Middle frontal gyrus (tissue), 1 donor: Measurements from ENCODE around the gene MCHR1.

Experiments
- DNase-seq: peaks from one replicate; pipeline ENCODE4 v3.0.0-alpha.2; 2015; ENCODE audit warnings: low spot score; ENCODE audit errors: extremely low spot score

The MCHR1 gene, protein sequence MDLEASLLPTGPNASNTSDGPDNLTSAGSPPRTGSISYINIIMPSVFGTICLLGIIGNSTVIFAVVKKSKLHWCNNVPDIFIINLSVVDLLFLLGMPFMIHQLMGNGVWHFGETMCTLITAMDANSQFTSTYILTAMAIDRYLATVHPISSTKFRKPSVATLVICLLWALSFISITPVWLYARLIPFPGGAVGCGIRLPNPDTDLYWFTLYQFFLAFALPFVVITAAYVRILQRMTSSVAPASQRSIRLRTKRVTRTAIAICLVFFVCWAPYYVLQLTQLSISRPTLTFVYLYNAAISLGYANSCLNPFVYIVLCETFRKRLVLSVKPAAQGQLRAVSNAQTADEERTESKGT

DNA sequence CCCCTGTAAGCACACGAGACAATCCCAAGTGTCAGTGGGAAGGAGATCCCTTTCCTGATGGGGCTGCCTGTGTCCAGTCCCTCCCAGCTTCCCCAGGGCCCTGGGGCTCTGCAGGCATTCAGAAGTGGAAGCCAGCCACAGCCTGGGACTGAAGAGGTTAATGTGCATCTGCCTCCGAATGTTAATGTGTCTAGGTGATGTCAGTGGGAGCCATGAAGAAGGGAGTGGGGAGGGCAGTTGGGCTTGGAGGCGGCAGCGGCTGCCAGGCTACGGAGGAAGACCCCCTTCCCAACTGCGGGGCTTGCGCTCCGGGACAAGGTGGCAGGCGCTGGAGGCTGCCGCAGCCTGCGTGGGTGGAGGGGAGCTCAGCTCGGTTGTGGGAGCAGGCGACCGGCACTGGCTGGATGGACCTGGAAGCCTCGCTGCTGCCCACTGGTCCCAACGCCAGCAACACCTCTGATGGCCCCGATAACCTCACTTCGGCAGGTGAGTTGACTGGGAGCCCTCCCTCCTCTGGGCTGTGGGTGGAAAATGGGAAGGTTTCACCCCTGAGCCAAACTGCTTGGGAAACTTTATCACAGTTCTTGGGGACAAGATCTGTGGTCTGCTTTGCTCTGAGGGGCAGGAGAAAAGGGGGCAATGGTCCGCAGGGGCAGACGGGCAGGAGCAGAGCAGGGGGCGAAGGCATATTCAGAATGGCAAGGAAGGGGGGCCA is at the start of gene MCHR1:
MCHR1 (plus strand) TSS at position 236 of the 715 bp plus-strand sequence; CDS start at position 405, 169 bp downstream.
- DNase-seq: no peak

DNA sequence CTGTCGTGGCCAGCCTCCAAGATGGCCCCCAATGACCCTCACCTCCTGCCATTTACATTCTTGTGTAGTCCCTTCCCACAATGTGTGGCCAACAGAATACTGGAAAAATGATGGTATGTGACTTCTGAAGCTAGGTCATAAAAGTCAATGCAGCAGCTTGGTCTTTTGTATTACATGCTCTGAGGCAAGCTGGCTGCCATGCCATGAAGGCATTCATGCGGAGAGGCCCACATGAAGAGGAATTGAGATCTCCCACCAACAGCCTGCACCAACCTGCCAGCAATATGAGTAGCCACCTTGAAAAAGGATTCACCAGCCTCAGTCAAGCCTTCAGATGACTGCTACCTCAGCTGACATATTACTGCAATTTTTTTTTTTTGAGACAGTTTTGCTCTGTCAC is 47.4 kb upstream of the MCHR1 start:
- no peak for DNase-seq

GRCh38 chr22:40633036-40633435 is 46.2 kb upstream of the MCHR1 start:
- no peak for DNase-seq

DNA sequence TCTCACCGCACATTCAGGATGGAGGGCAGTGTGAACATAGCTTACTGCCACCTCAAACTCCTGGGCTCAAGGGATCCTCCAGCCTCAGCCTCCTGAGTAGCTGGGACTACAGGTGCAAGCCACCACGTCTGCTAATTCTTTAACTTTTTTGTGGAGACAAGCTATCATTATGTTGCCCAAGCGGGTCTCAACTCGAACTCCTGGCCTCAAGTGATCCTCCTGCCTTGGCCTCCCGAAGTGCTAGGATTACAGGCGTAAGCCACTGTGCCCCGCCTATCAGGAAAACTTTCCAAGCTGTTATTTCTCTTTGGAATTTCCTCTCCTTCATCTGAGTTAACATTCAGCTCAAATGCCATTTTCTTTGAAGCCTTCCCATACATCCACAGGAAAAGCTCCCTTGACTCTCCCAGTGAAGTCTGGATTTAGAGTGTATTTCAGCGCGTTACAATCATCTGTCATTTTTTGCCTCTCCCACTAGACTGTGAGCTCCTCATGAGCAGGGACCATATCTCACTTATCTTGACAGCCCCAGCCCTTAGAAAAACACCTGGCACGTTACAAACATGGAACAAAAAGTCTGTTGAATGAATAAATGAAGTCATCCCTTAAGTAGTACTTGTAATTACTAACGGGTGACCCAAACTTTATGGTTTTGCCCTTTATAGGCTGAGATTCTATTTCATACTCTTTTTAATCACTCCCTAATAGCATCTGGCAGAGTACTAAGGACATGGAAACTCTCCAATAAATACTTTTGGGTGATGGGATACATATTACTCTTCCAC is 45.0 kb upstream of the MCHR1 start:
- no peak for DNase-seq

- no peak for DNase-seq
These were observed 44.0 kb upstream of the MCHR1 start for GRCh38 chr22:40635043-40635939.

DNA sequence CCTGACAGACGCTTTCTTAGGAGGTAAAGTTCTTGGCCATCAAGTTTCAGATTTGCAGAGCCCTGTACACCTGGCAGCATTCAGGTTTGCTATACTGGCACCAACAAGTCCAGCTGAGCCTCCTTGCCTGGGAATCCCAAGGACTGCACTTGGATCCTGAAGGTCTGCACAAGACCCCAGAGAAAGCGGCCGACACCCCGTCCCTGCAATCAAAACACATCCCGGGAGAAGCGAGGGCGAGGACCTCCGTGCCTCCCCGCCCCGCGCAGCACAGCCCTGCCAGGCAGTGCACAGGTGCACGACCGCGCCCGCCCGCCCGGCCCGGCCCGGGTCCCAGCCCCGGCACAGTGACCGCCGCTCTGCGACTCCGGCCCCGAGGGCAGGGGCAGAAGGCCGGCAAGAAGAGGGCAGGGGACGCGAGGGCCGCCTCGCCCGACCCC is 43.3 kb upstream of the MCHR1 start:
- no peak for DNase-seq

DNA sequence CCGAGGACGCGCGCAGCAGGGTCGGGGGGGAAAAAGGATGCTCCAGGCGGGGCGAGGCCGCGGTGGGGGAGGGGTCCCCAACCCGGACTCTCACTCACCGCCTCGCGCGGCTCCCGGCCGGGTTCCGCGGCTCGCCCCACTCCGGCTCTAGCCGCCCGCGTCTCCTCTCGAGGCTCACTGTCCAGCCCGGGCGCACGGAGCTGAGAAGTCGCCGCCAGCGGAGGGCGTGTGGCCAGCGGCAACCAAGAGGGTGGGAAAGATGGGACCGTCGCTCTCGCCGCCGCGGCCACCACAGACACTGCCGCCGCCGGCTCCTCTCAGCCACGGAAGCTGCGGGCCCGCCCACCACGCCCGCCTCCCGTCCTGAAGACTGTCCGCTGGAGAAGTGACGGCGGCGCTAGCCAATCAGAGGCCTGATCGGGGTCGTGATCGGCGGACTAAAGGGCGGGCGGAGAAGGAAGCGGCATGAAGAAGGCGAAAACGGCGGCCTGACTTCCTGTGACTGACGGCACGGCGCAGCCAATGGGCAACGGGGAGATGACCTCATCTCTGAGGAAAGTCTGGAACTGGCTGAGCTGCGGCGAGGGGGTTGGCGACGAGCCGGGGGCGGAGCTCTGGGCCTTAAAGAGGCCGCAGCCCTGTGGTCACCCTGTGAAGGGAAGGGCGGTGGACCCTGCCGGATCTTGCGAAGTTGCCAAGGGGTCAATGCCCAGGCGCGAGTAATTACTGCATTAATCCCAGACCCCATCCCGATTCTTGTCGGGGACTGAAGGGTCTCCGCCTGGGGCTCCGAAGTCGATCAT is 42.7 kb upstream of the MCHR1 start, which contains the start of gene MRTFA:
MRTFA (minus strand) TSS at position 340 of the 803 bp plus-strand sequence.
- DNase-seq: peak; percentile 99

- no peak for DNase-seq
These were observed 41.8 kb upstream of the MCHR1 start for GRCh38 chr22:40637183-40638150.

- no peak for DNase-seq
These were observed 41.0 kb upstream of the MCHR1 start for GRCh38 chr22:40638261-40638660.

- DNase-seq: no peak
These were observed 38.0 kb upstream of the MCHR1 start for GRCh38 chr22:40641269-40641668.

- DNase-seq: no peak
These were observed 37.0 kb upstream of the MCHR1 start for GRCh38 chr22:40642316-40642715.

GRCh38 chr22:40645579-40646197 is 33.6 kb upstream of the MCHR1 start:
- no peak for DNase-seq

DNA sequence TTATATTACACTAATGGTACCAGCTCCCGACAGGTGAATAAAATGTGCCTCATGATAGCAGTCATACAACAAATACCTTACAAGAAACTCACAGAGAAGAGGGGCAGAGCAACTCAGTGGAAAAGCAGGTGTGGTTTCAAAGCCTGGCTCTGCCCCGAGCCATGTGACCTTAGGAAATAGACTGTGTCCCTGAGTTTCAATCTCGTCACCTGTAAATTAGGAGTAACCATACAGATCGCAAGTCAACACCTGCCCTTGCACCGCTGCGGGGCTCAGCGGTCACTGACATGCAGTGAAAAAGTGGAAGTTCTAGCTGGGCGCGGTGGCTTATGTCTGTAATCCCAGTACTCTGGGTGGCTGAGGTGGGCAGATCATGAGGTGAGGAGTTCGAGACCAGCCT is 30.9 kb upstream of the MCHR1 start:
- no peak for DNase-seq

- no peak for DNase-seq
These were observed 28.2 kb upstream of the MCHR1 start for GRCh38 chr22:40651057-40651456.

GRCh38 chr22:40651563-40652501 is 27.5 kb upstream of the MCHR1 start:
- DNase-seq: peak; percentile 95

- no peak for DNase-seq
These were observed 25.9 kb upstream of the MCHR1 start for GRCh38 chr22:40653361-40653760.

- DNase-seq: peak; percentile 36
These were observed 24.6 kb upstream of the MCHR1 start for GRCh38 chr22:40654522-40655167.
